ENCODE results near the gene LRP4. TPM values are rescaled to one million over a fixed set of nuclear protein-coding genes. Genes with fewer than 3 reads are reported as not detected.
"Not testable (repeated sequence)": the region's sequence is repeated elsewhere in the genome, so short reads cannot be mapped to it uniquely, and the experiment has no call there.

LRP4 gene
- total RNA-seq, 1 donor from 2014 or later, result 10.1 TPM

DNA sequence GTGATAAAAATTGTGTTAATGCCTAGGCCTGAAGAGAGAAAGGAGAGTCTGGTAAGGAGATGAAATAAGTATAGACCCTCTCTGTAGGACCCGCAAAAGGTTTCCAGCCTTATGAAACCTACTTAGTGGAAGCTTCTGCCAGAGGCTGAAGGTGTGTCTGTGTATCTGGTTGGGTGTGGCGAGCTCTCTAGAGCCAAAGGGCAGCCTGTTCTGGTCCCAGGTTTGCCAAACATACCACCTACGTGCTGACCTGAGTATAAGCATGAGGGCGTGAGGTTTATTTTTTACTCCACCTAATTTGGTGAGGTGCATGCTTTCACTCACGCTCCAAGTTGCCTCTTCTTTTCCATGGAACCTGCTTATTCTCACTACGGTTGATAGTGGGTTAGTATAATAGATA lies 23.8 kb upstream of the LRP4 start:
- no peak overlapping the region for H3K27ac ChIP-seq
- H3K36me3 ChIP-seq, result no peaks in the 10 kb centered on the region
- DNase-seq (ENCODE audit: extremely low spot score in 2 of 2), result no peak
- peaks cover 7% of the 10 kb centered on the region for H3K4me1 ChIP-seq
- no peaks in the 10 kb centered on the region for H3K9me3 ChIP-seq
- H3K4me3 ChIP-seq, result no peak overlapping the region
- TF ChIP-seq, protein P1, sequence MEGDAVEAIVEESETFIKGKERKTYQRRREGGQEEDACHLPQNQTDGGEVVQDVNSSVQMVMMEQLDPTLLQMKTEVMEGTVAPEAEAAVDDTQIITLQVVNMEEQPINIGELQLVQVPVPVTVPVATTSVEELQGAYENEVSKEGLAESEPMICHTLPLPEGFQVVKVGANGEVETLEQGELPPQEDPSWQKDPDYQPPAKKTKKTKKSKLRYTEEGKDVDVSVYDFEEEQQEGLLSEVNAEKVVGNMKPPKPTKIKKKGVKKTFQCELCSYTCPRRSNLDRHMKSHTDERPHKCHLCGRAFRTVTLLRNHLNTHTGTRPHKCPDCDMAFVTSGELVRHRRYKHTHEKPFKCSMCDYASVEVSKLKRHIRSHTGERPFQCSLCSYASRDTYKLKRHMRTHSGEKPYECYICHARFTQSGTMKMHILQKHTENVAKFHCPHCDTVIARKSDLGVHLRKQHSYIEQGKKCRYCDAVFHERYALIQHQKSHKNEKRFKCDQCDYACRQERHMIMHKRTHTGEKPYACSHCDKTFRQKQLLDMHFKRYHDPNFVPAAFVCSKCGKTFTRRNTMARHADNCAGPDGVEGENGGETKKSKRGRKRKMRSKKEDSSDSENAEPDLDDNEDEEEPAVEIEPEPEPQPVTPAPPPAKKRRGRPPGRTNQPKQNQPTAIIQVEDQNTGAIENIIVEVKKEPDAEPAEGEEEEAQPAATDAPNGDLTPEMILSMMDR (IDR thresholded peaks at IDR 0.05), result no peak
- no peak for TF ChIP-seq POLR2AphosphoS5 (IDR thresholded peaks at IDR 0.05; ENCODE audit: insufficient read depth in 1 of 2, low read depth in 1 of 2)
- no peak for TF ChIP-seq POLR2A (IDR thresholded peaks at IDR 0.05)
- H3K27me3 ChIP-seq, result no peaks in the 10 kb centered on the region
- intact Hi-C loops (cut with DNase I), result no loop called here

- peak within 1 kb of the TSS; percentile 49 for H3K27ac ChIP-seq
- H3K36me3 ChIP-seq, result no peaks in the 10 kb centered on the region
- H3K4me3 ChIP-seq, result peak within 1 kb of the TSS; percentile 60 to 63
- TF ChIP-seq POLR2AphosphoS5 (IDR thresholded peaks at IDR 0.05; ENCODE audit: insufficient read depth in 1 of 2, low read depth in 1 of 2), result peak; percentile 57 to 76
- TF ChIP-seq, protein P1 (IDR thresholded peaks at IDR 0.05), result no peak
- intact Hi-C loops (cut with DNase I), result no loop called here
- DNase-seq (ENCODE audit: extremely low spot score in 2 of 2), result no peak
- no peaks in the 10 kb centered on the region for H3K9me3 ChIP-seq
- peaks cover 13% of the 10 kb centered on the region for H3K4me1 ChIP-seq
- no peaks in the 10 kb centered on the region for H3K27me3 ChIP-seq
Measured at GRCh38 chr11:46936138-46937110, 18.1 kb upstream of the LRP4 start, which contains the start of gene CSTPP1. TSS of gene CSTPP1 (plus strand) at chr11:46936761. CDS start at chr11:46936806, 45 bp downstream.

DNA sequence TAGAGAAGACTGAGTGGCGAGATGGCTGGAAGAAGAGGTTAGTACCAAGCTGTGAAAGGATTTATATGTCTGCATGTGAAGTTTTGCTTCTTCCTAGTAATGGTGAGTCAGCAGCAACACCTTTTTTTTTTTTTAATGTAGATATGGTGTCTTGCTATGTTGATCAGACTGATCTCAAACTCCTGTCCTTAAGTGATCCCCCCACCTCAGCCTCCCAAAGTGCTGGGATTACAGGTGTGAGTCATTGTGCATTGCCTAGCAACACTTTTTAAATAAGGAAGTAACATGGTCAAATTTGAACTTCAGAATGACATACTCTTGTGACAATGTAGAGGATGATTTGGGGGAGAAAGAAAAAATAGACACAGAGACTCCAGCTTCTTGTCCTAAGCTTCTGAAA lies 11.7 kb upstream of the LRP4 start:
- no peaks in the 10 kb centered on the region for H3K27me3 ChIP-seq
- H3K4me3 ChIP-seq, result no peak overlapping the region

DNA sequence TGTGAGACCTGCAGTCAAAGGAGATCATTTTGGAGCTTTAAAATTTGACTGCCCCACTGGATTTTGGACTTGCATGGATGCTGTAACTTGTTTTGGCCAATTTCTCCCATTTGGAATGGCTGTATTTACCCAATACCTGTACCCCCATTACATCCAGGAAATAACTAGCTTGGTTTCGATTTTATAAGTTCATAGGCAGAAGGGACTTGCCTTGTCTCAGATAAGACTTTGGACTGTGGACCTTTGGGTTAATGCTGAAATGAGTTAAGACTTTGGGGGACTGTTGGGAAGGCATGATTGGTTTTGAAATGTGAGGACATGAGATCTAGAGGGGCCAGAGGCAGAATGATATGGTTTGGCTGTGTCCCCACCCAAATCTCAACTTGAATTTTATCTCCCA lies 10.4 kb upstream of the LRP4 start:
- H3K9me3 ChIP-seq; DNase-seq (ENCODE audit: extremely low spot score in 2 of 2); intact Hi-C loops (cut with DNase I); H3K36me3 ChIP-seq; H3K4me1 ChIP-seq; H3K27me3 ChIP-seq; H3K4me3 ChIP-seq; H3K27ac ChIP-seq: not testable (repeated sequence)

More for the DNA sequence above, 11.7 kb upstream of the LRP4 start:
- no peak for DNase-seq (ENCODE audit: extremely low spot score in 2 of 2)
- H3K9me3 ChIP-seq, result no peaks in the 10 kb centered on the region
- no peak overlapping the region for H3K27ac ChIP-seq
- no peaks in the 10 kb centered on the region for H3K4me1 ChIP-seq
- TF ChIP-seq POLR2AphosphoS5 (IDR thresholded peaks at IDR 0.05; ENCODE audit: insufficient read depth in 1 of 2, low read depth in 1 of 2) (no peak), POLR2A (IDR thresholded peaks at IDR 0.05) (no peak)
- TF ChIP-seq, protein P1 (IDR thresholded peaks at IDR 0.05), result no peak
- no peaks in the 10 kb centered on the region for H3K36me3 ChIP-seq
- intact Hi-C loops (cut with DNase I), result no loop called here

DNA sequence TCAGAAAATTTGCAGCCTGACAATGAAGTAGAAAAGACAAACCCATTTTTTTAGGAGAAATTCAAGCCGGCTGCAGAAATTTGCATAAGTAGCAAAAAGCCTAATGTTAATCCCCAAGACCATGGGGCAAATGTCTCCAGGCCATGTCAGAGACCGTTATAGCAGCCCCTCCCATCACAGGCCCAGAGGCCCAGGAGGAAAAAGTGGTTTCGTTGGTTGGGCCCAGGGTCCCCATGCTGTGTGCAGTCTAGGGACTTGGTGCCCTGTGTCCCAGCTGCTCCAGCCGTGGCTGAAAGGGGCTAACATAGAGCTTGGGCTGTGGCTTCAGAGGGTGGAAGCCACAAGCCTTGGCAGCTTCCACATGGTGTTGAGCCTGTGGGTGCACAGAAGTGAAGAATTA lies 9.6 kb upstream of the LRP4 start:
- intact Hi-C loops (cut with DNase I); DNase-seq (ENCODE audit: extremely low spot score in 2 of 2); H3K4me3 ChIP-seq; H3K27ac ChIP-seq; H3K4me1 ChIP-seq; H3K27me3 ChIP-seq; H3K9me3 ChIP-seq; H3K36me3 ChIP-seq: not testable (repeated sequence)

GRCh38 chr11:46920755-46921154 lies 2.4 kb upstream of the LRP4 start:
- Histone ChIP-seq H3K27ac (peak overlapping the region; percentile 42), H3K9me3 (no peaks in the 10 kb centered on the region), H3K4me1 (peaks cover 30% of the 10 kb centered on the region), H3K4me3 (no peak overlapping the region), H3K27me3 (no peaks in the 10 kb centered on the region), H3K36me3 (no peaks in the 10 kb centered on the region)
- no peak for DNase-seq (ENCODE audit: extremely low spot score in 2 of 2)
- no peak for TF ChIP-seq POLR2AphosphoS5 (IDR thresholded peaks at IDR 0.05; ENCODE audit: insufficient read depth in 1 of 2, low read depth in 1 of 2)
- TF ChIP-seq POLR2A (IDR thresholded peaks at IDR 0.05), result no peak
- TF ChIP-seq, protein P1 (IDR thresholded peaks at IDR 0.05), result no peak
- intact Hi-C loops (cut with DNase I), result no loop called here

Measured in vagina (tissue), 2 donors.